NB4 (cell line): ENCODE data around the gene GPR84.
"Not testable (repeated sequence)": the region's sequence is repeated elsewhere in the genome, so short reads cannot be mapped to it uniquely, and the experiment has no call there.

ENCODE experiments used
- DNase-seq: peaks from one replicate; pipeline ENCODE4 v3.0.0; 2010; ENCODE audit warnings: low read depth
- H3K4me3 ChIP-seq: one replicate; pipeline ENCODE4 v1.5.1; 2011; ENCODE audit warnings: mild to moderate bottlenecking, low read depth, low read length, moderate library complexity
- MYC ChIP-seq: IDR thresholded peaks from 2 replicates; pipeline ENCODE4 v1.6.1; 2011; ENCODE audit warnings: low read depth, low read length
- POLR2A ChIP-seq: IDR thresholded peaks from 2 replicates; pipeline ENCODE4 v1.6.1; 2011; ENCODE audit warnings: mild to moderate bottlenecking; ENCODE audit not compliant: insufficient read length; ENCODE audit errors: extremely low read depth
- TF ChIP-seq, protein P1 (sequence below): IDR thresholded peaks from one replicate; pipeline ENCODE4 v1.5.1; 2012; ENCODE audit warnings: low read depth, low read length
- TF ChIP-seq, protein P2 (sequence below): IDR thresholded peaks from 2 replicates; pipeline ENCODE4 v1.6.1; 2011; ENCODE audit warnings: low read depth, low read length

The GPR84 gene

DNA sequence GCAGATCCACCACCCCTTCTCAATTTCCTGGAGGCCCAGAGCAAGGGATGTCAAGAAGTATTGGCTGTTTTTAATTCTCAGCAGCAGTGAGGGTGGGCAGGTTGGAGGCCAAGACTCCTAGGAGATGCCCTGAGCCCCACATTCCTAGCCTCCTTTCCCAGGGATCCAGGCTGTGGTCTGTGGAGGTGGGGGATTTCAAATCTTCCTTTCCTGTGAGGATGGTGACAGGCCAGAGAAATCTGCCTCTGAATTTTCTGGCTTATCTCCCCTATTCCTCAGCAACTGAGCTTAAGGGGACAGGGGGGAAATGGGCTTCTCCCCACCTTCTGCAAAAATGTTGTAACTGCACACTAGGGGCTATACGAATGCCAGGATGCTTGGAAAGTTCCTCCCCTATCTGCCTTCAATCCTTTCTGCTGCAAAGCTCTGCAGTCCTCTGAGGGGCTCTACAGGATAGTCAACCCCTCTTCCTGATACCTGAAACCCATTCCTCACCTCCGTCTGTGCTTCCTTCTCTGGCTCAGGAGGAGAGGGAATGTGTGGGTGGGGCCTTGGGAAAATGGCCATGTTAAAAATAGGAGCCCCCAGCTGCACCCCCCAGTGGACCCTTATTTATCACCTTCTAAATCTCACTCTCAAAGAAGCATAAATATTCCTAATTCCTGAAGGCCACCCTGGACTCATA lies 6.6 kb downstream of the GPR84 start:
- DNase-seq: no peak
- TF ChIP-seq, protein P1, sequence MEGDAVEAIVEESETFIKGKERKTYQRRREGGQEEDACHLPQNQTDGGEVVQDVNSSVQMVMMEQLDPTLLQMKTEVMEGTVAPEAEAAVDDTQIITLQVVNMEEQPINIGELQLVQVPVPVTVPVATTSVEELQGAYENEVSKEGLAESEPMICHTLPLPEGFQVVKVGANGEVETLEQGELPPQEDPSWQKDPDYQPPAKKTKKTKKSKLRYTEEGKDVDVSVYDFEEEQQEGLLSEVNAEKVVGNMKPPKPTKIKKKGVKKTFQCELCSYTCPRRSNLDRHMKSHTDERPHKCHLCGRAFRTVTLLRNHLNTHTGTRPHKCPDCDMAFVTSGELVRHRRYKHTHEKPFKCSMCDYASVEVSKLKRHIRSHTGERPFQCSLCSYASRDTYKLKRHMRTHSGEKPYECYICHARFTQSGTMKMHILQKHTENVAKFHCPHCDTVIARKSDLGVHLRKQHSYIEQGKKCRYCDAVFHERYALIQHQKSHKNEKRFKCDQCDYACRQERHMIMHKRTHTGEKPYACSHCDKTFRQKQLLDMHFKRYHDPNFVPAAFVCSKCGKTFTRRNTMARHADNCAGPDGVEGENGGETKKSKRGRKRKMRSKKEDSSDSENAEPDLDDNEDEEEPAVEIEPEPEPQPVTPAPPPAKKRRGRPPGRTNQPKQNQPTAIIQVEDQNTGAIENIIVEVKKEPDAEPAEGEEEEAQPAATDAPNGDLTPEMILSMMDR: no peak
- TF ChIP-seq POLR2A (no peak), MYC (no peak)
- TF ChIP-seq, protein P2, sequence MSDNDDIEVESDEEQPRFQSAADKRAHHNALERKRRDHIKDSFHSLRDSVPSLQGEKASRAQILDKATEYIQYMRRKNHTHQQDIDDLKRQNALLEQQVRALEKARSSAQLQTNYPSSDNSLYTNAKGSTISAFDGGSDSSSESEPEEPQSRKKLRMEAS: no peak
- H3K4me3 ChIP-seq: no peak overlapping the region

DNA sequence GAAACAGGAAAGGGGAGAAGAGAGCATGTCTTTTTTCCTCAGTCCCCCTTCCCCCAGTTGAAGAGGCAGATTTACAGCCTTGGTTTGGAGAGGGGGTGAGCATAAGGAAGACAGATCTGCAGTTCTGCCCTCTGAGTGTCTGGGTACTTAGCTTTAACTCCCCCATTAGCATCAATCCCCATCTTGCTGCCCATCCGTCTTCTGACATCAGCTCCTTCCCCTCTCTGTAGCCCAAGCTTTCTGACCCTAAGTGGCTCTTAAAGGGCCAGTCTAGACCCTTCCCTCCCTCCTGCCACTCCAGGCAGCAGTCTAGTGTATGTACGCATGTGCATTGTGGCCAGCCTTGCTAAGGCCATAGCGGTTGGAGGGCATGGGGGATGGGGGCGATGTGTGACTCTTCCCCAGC lies 7.3 kb downstream of the GPR84 start:
- no peak overlapping the region for H3K4me3 ChIP-seq
- no peak for DNase-seq
- TF ChIP-seq, protein P2: no peak
- TF ChIP-seq, protein P1: no peak
- TF ChIP-seq MYC (no peak), POLR2A (no peak)

DNA sequence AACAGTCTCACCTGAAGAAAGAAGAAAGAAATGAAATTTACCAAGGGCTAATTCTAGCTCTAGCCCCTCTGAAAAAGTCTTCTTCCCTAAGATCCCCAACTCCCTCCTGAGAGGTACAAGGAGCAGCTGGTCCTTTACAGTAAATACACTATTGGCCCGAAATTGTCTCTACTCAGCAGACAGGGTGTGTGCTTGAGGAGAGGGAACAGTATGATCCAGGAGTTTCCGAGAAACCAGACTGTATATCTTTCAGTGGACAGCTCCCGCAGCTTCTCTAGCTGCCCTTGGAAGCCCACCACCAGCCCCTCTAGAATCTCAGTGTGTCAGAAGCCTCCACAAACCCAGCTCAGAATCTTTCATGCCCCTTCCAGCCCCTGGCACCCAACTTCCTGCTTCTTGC lies 8.1 kb downstream of the GPR84 start:
- no peak overlapping the region for H3K4me3 ChIP-seq
- no peak for DNase-seq
- TF ChIP-seq MYC (no peak), POLR2A (no peak)
- TF ChIP-seq, protein P1: no peak
- TF ChIP-seq, protein P2: no peak

DNA sequence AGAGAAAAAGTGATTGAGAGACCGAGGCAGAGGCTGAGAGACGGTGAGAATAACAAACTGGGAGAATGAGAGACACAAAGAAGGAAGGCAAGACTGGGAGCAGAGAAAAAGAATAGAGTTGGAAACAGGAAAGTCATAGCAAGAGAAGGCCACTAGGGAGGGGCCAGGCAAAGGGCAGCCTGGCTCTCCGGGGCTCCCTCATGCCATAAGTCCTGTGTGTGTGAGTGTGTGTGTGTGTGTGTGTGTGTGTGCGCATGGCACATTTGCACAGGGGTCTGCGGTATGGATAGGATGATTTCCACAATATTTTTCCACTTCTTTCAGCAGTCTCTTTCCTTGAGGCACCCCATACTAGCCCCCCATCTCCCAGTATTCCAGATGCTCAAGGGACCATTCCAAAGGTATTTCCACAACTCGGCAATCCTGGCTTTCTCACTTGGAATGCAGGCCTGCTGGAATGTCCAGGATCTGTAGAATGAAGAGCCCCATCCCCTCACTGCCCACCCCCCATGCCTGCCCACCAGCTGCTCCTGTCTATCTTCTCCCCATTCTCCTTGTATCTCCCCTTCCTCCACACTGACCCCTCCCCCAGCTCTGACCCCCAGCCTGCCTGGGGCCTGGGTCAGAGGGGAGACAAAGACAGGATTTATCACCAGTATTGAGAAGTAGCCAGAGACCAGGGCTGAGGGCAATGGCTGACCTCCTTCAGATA lies 9.0 kb downstream of the GPR84 start:
- no peak overlapping the region for H3K4me3 ChIP-seq
- DNase-seq: no peak
- TF ChIP-seq MYC: no peak
- TF ChIP-seq, protein P1: no peak
- TF ChIP-seq POLR2A: no peak
- TF ChIP-seq, protein P2: no peak

DNA sequence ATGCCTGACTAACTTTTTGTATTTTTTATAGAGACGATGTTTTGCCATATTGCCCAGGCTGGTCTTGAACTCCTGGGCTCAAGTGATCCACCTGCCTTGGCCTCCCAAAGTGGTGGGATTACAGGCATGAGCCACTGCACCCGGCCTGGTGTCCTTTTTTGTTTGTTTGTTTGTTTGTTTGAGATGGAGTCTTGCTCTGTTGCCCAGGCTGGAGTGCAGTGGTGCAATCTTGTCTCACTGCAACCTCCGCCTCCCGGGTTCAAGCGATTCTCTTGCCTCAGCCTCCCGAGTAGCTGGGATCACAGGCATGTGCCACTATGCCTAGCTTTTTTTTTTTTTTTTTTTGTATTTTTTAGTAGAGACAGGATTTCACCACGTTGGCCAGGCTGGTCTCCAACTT lies 10.0 kb downstream of the GPR84 start:
- not testable (repeated sequence) for DNase-seq, H3K4me3 ChIP-seq

DNA sequence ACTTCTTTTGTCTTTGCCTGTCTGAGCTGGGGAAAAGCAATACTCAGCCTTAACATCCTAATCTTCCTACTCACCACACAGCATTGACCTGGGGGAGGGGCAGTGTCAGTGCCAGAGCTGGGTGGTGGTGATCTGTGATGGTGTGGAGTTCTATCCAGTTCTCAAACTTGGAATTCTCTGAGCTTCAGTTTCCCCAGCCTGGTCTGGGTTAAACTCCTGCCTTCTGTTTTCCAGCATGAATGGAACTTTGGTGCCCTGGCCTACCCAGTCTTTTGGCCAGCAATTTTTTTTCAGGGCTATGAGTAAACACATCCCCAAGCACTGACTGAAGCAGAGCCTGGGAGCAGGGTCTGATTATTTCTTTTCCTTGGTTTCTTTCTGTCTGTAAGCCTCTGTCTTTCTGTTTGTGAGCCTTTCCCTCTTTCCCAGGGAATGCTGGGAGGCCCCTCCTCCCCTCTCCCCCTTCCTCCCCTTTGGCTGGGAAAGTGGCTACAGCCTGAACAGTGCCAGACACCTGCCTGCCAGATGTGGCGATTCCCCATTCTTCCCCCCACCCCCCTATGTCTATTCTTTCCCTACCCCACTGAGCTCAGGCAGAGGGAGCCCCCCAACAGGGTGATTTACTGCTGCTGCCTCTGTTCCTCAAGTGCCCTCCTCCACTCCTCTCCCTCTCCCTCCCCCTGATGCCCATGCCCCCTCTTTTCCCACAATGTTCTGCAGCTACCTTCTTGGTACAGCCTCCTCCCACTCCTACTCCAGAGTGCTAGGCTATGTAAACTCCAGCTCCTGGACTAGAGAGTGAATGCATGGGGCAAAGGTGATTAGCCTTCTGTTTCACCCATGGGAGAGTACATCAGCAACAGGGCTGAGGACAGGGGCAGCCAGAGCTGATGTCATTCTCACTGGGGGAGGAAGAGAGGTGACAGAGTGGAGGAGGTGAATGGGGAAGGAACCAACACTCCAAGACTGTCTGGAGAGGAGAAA lies 11.1 kb downstream of the GPR84 start:
- TF ChIP-seq, protein P2: no peak
- no peak for TF ChIP-seq POLR2A
- no peak for TF ChIP-seq MYC
- TF ChIP-seq, protein P1: no peak
- H3K4me3 ChIP-seq: no peak overlapping the region
- no peak for DNase-seq
